VCaP (cell line): Measurements from ENCODE around the gene PRR16.

Source experiments
- H3K27ac ChIP-seq: fragments of 450-650 bp; 2 replicates; pipeline ENCODE4 v1.5.1; 2017
- CTCF ChIP-seq: fragments of 450-650 bp; conservative IDR thresholded peaks from 2 replicates; pipeline ENCODE4 v1.5.1; 2017; ENCODE audit warnings: mild to moderate bottlenecking, moderate library complexity

Gene PRR16

DNA sequence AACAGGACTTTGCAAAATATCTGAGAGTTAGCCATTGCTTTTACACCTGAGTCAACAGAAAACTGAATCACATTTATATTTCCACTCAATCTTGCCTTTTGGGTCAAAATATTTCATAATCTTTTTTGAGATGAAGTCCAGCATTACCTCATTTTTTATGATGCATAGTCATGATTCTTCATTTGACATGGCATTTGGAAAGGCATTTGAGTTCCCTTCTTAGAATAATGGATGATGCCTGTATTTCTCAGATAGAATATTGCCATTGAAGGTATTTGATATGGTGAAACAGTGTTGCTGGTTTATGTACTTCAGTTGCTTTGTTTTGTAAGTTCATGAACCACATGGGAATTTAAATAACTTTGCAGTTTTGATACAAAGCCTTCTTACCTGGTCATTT lies 180.4 kb downstream of the PRR16 start:
- no peak for TF ChIP-seq CTCF
- no peak overlapping the region for H3K27ac ChIP-seq

- peak; percentile 72 for TF ChIP-seq CTCF
- no peak overlapping the region for H3K27ac ChIP-seq
These were observed 191.8 kb downstream of the PRR16 start for GRCh38 chr5:120655828-120656435.

GRCh38 chr5:120657104-120657503 lies 193.0 kb downstream of the PRR16 start:
- no peak overlapping the region for H3K27ac ChIP-seq
- TF ChIP-seq CTCF: no peak

DNA sequence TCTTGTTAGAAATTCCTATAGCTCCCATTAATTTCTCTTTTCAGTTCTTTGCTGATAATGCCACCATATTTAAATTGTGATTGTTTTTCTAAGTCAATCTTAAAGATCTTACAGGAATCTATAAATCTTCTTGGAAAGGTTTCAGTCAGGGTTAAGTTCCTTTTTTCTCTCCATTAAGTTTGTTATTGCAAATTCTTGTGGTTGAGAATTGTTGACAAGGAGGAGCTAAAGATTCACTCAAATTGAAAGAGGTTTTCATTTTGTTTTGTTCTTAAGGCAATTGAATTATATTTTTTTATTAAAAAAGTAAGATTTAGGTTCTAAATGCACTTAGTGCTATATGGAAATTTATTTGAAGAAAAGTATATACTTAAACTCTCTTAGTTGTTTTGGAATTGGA lies 213.4 kb downstream of the PRR16 start:
- TF ChIP-seq CTCF: no peak
- H3K27ac ChIP-seq: no peak overlapping the region

DNA sequence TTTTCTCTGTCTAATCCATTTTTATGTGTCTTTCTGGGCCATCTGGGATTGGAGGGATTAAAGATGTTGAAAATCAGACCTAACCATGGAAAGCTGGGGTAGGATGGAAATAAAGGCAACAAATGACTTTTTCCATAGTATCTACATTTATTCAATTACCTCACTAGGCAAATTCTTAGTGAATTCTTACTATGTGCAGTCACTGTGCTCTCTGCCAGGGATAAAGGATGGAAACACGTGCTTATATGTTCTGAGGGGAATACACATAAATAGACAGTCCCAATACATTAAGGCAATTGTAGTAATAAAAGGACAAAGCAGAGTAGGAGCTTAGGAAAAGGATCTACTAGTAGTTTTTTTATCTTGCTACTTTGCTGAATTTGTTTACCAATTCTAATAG lies 214.2 kb downstream of the PRR16 start:
- no peak for TF ChIP-seq CTCF
- no peak overlapping the region for H3K27ac ChIP-seq

GRCh38 chr5:120682851-120683250 lies 218.8 kb downstream of the PRR16 start:
- no peak overlapping the region for H3K27ac ChIP-seq
- TF ChIP-seq CTCF: no peak

DNA sequence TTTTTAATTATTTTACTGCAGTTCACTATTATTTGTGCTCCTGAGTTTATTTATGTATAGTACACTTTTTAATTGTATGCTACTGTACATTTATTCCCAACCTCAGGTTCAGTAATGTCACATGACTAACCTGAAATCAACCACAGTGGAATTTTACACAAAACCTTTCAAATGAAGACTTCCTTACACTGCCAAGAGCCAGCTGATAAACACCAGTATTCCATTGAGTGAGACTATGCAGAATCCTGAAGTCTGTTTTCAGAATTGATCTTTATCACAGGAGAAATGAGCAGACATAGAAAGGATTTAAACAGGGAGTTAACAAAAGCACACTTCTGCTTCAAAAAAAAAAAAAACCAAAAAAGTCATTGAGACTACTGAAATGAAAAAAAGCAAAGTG lies 219.5 kb downstream of the PRR16 start:
- no peak overlapping the region for H3K27ac ChIP-seq
- no peak for TF ChIP-seq CTCF
